ENCODE data around the gene PHLPP1. TPM values are rescaled to one million over a fixed set of nuclear protein-coding genes. Genes with fewer than 3 reads are reported as not detected.

PHLPP1 gene
- total RNA-seq, 1 experiment from 2014 or later = 14.7 TPM

- TF ChIP-seq EGR1 (IDR thresholded peaks at IDR 0.05; ENCODE audit: low read depth) (no peak), SRF (IDR thresholded peaks at IDR 0.05; ENCODE audit: low read depth) (no peak), ZFX (IDR thresholded peaks at IDR 0.05) (no peak), SIN3A (IDR thresholded peaks at IDR 0.05; ENCODE audit: low read depth) (no peak)
- Histone ChIP-seq H3K36me3 (ENCODE audit: control insufficient read depth in 1 of 2, insufficient read depth in 2 of 2, low read length in 2 of 2) (no peaks in the 10 kb centered on the region), H3K9ac (ENCODE audit: low read length) (no peak overlapping the region), H3K9me3 (ENCODE audit: control insufficient read depth in 1 of 2, insufficient read depth in 1 of 2, low read depth in 1 of 2, low read length in 2 of 2) (no peaks in the 10 kb centered on the region), H3K4me2 (ENCODE audit: low read length) (no peak overlapping the region), H4K20me1 (ENCODE audit: insufficient read depth) (no peaks in the 10 kb centered on the region), H3K27ac (ENCODE audit: low read depth, low read length) (no peak overlapping the region), H3K27me3 (ENCODE audit: insufficient read depth, low read length) (no peaks in the 10 kb centered on the region; the same call in 1 of the 2 replicates), H3K9me2 (ENCODE audit: insufficient read depth) (no peaks in the 10 kb centered on the region), H2AFZ (ENCODE audit: low read depth, low read length, poor library complexity, severe bottlenecking) (no peak overlapping the region), H3K4me1 (ENCODE audit: control insufficient read depth in 1 of 2, insufficient read depth in 2 of 2, low read length in 2 of 2) (no peaks in the 10 kb centered on the region), H3K4me3 (replicated peaks in 1 of 2; ENCODE audit: low read depth in 1 of 2, low read length in 2 of 2) (no peak overlapping the region), H3K79me2 (ENCODE audit: insufficient read depth, low read length) (no peaks in the 10 kb centered on the region)
- BruUV-seq (replicated peaks) = no TSS peak
- ChIA-PET RAD21 (ENCODE audit: low non-redundant PET in 1 of 2, low total read pairs in 2 of 2, uncharacterized antibody in 2 of 2, unreplicated experiment in 2 of 2) (no interaction called here), POLR2A (no interaction called here), CTCF (no interaction called here)
- intact Hi-C loops (cut with micrococcal nuclease) = loop anchor here (10.0 kb wide), 1 partner anchor 58 kb away; no protein-coding TSS in a partner anchor
- no peak for DNase-seq (ENCODE audit: low read depth, low spot score)
- ATAC-seq = no peak
These were observed 277.6 kb downstream of the PHLPP1 start for GRCh38 chr18:62992877-62993365.

DNA sequence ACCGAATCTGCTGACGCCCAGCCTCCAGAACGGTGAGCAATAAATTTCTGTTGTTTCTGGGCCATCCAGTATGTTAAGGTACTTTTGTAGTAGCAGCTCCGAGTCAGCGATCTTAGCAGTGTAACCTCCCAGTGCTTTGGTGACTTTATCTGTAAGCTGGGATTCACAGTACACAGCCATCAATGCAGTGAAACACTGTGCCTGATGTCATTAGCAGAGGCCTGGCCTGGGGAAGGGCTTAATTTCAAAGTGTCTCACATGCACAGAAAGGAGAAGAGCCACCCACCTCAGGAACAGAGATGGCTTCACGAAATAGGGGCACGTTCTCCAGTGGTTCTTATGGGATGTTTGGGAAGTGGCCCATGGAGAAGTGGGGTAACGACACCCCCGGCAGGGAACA is 281.2 kb downstream of the PHLPP1 start:
- no TSS peak for BruUV-seq (replicated peaks)
- Histone ChIP-seq H3K4me3 (replicated peaks in 1 of 2; ENCODE audit: low read depth in 1 of 2, low read length in 2 of 2) (no peak overlapping the region), H3K79me2 (ENCODE audit: insufficient read depth, low read length) (no peaks in the 10 kb centered on the region), H3K4me2 (ENCODE audit: low read length) (no peak overlapping the region), H3K9ac (ENCODE audit: low read length) (no peak overlapping the region), H3K9me2 (ENCODE audit: insufficient read depth) (no peaks in the 10 kb centered on the region), H3K27me3 (ENCODE audit: insufficient read depth, low read length) (no peaks in the 10 kb centered on the region; the same call in 1 of the 2 replicates), H3K9me3 (ENCODE audit: control insufficient read depth in 1 of 2, insufficient read depth in 1 of 2, low read depth in 1 of 2, low read length in 2 of 2) (no peaks in the 10 kb centered on the region), H3K4me1 (ENCODE audit: control insufficient read depth in 1 of 2, insufficient read depth in 2 of 2, low read length in 2 of 2) (no peaks in the 10 kb centered on the region), H2AFZ (ENCODE audit: low read depth, low read length, poor library complexity, severe bottlenecking) (no peak overlapping the region), H4K20me1 (ENCODE audit: insufficient read depth) (no peaks in the 10 kb centered on the region), H3K36me3 (ENCODE audit: control insufficient read depth in 1 of 2, insufficient read depth in 2 of 2, low read length in 2 of 2) (no peaks in the 10 kb centered on the region), H3K27ac (ENCODE audit: low read depth, low read length) (no peak overlapping the region)
- ChIA-PET RAD21 (ENCODE audit: low non-redundant PET in 1 of 2, low total read pairs in 2 of 2, uncharacterized antibody in 2 of 2, unreplicated experiment in 2 of 2) (no interaction called here), POLR2A (no interaction called here), CTCF (no interaction called here)
- intact Hi-C loops (cut with micrococcal nuclease) = loop anchor here (10.0 kb wide), 1 partner anchor 62 kb away; no protein-coding TSS in a partner anchor
- no peak for DNase-seq (ENCODE audit: low read depth, low spot score)
- no peak for ATAC-seq
- TF ChIP-seq ZNF274 (IDR thresholded peaks at IDR 0.05; ENCODE audit: low read depth, low read length) = no peak
- TF ChIP-seq MAX (IDR thresholded peaks at IDR 0.05) = no peak
- TF ChIP-seq JUND (IDR thresholded peaks at IDR 0.05) = no peak
- TF ChIP-seq SP1 (IDR thresholded peaks at IDR 0.05; ENCODE audit: low read depth) = no peak
- no peak for TF ChIP-seq POLR2A (IDR thresholded peaks at IDR 0.05; ENCODE audit: borderline replicate concordance, extremely low read depth, insufficient read depth, insufficient read length)
- TF ChIP-seq RAD21 (IDR thresholded peaks at IDR 0.05; ENCODE audit: low read depth) = no peak
- no peak for TF ChIP-seq ZFX (IDR thresholded peaks at IDR 0.05)
- TF ChIP-seq ELF1 (IDR thresholded peaks at IDR 0.05; ENCODE audit: borderline replicate concordance, low read depth) = no peak
- TF ChIP-seq SRF (IDR thresholded peaks at IDR 0.05; ENCODE audit: low read depth) = no peak
- no peak for TF ChIP-seq REST (IDR thresholded peaks at IDR 0.05; ENCODE audit: low read depth)
- no peak for TF ChIP-seq CEBPB (IDR thresholded peaks at IDR 0.05; ENCODE audit: low read depth)
- TF ChIP-seq EZH2 (IDR thresholded peaks at IDR 0.05) = no peak
- no peak for TF ChIP-seq CTCF (IDR thresholded peaks at IDR 0.05 in 2 of 3, conservative IDR thresholded peaks at IDR 0.05 in 1 of 3; ENCODE audit: borderline replicate concordance in 1 of 3, insufficient read depth in 1 of 3, low read depth in 2 of 3, low read length in 2 of 3)
- TF ChIP-seq EGR1 (IDR thresholded peaks at IDR 0.05; ENCODE audit: low read depth) = no peak
- no peak for TF ChIP-seq TCF7L2 (IDR thresholded peaks at IDR 0.05; ENCODE audit: borderline replicate concordance, extremely low read depth, insufficient read depth, insufficient read length)

All from HCT116 (cell line).